Colon (tissue), 2 donors: ENCODE data around the gene SP8.
"Not testable (repeated sequence)": the region's sequence is repeated elsewhere in the genome, so short reads cannot be mapped to it uniquely, and the experiment has no call there.

Source experiments
- FAIRE-seq: peaks from 2 replicates; lab custom pipeline; 2012; peaks lifted over from hg19 to GRCh38; lab: Jason Lieb, UNC
- donor health status: control.
- donor health status: control.

The SP8 gene

GRCh38 chr7:20786779-20787659, at the start of gene SP8:
SP8 (minus strand) TSS chr7:20786886; CDS start chr7:20786798, 88 bp downstream.
- FAIRE-seq = no peak

GRCh38 chr7:20836424-20836823, 49.7 kb upstream of the SP8 start:
- not testable (repeated sequence) for FAIRE-seq

- FAIRE-seq = no peak
Measured at GRCh38 chr7:20835111-20835750, 48.5 kb upstream of the SP8 start.

GRCh38 chr7:20834656-20835055, 48.0 kb upstream of the SP8 start:
- FAIRE-seq = no peak

- no peak for FAIRE-seq
Measured at GRCh38 chr7:20831956-20832355, 45.3 kb upstream of the SP8 start.

- FAIRE-seq = no peak
Measured at GRCh38 chr7:20831451-20831850, 44.8 kb upstream of the SP8 start.

GRCh38 chr7:20828947-20829346, 42.3 kb upstream of the SP8 start:
- no peak for FAIRE-seq

- no peak for FAIRE-seq
Measured at GRCh38 chr7:20827172-20827571, 40.5 kb upstream of the SP8 start.

GRCh38 chr7:20826243-20826642, 39.6 kb upstream of the SP8 start:
- no peak for FAIRE-seq

GRCh38 chr7:20825555-20825954, 38.9 kb upstream of the SP8 start:
- no peak for FAIRE-seq

- FAIRE-seq = not testable (repeated sequence)
Measured at GRCh38 chr7:20821390-20821789, 34.7 kb upstream of the SP8 start.

- no peak for FAIRE-seq
Measured at GRCh38 chr7:20816372-20816959, 29.8 kb upstream of the SP8 start.

- FAIRE-seq = no peak
Measured at GRCh38 chr7:20804345-20804744, 17.7 kb upstream of the SP8 start.

GRCh38 chr7:20799566-20800366, 13.1 kb upstream of the SP8 start:
- no peak for FAIRE-seq

GRCh38 chr7:20798694-20799121, 12.0 kb upstream of the SP8 start:
- no peak for FAIRE-seq

- no peak for FAIRE-seq
Measured at GRCh38 chr7:20798081-20798693, 11.5 kb upstream of the SP8 start.

GRCh38 chr7:20797462-20798080, 10.9 kb upstream of the SP8 start:
- no peak for FAIRE-seq

GRCh38 chr7:20797042-20797461, 10.4 kb upstream of the SP8 start:
- no peak for FAIRE-seq

- FAIRE-seq = no peak
Measured at GRCh38 chr7:20796500-20796899, 9.8 kb upstream of the SP8 start.

GRCh38 chr7:20795881-20796280, 9.2 kb upstream of the SP8 start:
- FAIRE-seq = no peak

- no peak for FAIRE-seq
Measured at GRCh38 chr7:20795361-20795760, 8.7 kb upstream of the SP8 start.
